Muscle of arm (tissue), 12 donors: Measurements from ENCODE around the gene FNDC1. TPM values are rescaled to one million over a fixed set of nuclear protein-coding genes. Genes with fewer than 3 reads are reported as not detected.

ENCODE experiments used
- DNase-seq: peaks from one replicate; pipeline ENCODE4 v3.0.0-alpha.2; 2013
- polyA plus RNA-seq, 12 donors: library from polyadenylated mRNA; unstranded; fragments of 120-200 nt; gene quantifications; one replicate each; pipeline ENCODE4 v1.2.1, GENCODE V29; 2013; ENCODE audit not compliant: insufficient read length in 12 of 12

FNDC1 gene
- polyA plus RNA-seq, 12 donors: 68.9 to 579 (median 202) TPM

DNA sequence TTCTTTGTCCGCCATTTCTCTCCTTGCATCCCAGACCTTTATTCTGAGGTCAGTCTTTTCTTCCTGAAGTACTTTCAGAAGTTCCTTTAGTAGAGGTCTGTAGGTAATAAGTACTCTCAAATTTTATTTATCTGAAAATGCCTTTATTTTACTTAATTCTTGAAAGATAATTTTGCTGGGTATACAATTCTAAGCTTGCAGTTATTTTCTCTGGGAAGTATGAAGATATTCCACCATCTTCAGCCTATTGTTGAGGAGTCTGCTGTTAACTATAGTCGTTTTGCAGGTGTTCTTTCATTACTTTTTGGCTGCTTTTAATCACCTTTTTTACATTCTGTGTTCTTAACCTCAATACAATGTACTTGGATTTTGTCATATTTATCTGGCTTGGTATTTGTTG lies 13.5 kb upstream of the FNDC1 start:
- DNase-seq: no peak

DNA sequence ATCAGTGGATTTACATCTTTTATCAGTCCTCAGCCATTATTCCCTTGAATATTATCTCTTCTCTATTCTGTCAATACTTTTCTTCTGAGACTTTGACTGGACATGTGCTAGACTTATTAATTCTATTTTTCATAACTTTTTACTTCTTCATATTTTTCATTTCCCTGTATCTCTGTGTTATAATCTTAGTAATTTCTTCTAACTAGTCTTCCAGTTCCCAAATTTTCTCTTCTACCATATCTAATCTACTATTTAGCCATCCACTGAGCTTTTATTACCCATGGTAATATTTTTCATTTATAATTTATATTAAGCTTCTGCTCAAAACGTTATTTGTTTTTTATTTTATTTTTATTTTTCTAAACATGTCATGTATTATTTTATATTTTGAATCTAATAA lies 13.1 kb upstream of the FNDC1 start:
- DNase-seq: no peak

DNA sequence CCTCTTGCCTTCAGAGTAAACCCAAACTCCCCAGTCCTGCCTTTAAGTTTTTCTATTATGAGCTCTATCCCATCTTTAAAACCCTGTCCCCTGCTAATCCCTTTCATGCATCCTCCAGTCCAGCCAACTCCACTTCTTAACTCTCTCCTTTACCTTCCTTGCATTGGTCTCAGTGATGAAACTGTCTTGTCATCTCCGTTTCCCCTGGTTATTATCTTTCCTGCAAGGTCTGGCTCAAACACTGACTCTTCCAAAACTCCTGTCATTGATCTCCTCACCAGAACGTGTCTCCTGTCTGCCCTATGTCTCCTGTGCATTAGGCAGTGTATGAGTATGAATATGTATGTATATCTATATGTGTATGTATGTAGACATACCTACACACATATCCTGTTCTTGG lies 11.8 kb upstream of the FNDC1 start:
- DNase-seq: no peak

DNA sequence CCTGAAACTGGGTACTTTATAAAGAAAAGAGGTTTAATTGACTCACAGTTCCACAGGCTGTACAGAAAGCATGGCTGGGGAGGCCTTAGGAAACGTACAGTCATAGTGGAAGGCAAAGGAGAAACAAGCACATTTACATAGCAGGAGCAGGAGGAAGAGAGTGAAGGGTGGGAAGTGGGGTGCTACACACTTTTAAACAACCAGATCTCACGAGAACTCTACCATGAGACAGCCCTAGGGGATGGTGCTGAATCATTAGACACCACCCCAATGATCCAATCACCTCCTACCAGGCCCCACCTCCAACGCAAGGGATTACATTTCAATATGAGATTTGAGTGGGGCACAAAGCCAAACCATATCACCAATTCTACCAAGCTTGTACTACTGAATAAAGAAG lies 7.4 kb upstream of the FNDC1 start:
- DNase-seq: no peak

DNA sequence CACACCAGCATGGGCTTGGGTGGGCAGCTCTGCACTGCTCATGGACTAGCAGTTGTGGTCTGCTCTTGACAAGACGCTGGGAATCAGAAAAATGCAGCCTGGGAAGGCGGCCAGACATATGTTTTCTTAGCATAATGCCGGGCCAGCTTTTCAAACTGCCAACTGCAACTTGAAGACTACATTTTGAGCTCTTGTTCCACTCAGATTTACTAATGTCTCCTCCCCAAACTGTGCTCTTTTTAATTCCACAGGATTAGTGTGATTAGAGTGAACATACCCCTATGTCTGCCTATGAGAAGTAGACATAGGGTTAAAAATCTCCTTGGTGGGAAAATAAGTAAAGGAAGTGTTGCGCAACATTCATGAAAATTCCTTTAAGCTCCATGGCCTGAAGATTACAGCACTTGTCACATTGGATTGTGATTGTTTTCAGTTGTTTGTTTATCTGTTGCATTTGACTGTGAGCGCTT lies 5.3 kb upstream of the FNDC1 start:
- DNase-seq: peak; percentile 89

DNA sequence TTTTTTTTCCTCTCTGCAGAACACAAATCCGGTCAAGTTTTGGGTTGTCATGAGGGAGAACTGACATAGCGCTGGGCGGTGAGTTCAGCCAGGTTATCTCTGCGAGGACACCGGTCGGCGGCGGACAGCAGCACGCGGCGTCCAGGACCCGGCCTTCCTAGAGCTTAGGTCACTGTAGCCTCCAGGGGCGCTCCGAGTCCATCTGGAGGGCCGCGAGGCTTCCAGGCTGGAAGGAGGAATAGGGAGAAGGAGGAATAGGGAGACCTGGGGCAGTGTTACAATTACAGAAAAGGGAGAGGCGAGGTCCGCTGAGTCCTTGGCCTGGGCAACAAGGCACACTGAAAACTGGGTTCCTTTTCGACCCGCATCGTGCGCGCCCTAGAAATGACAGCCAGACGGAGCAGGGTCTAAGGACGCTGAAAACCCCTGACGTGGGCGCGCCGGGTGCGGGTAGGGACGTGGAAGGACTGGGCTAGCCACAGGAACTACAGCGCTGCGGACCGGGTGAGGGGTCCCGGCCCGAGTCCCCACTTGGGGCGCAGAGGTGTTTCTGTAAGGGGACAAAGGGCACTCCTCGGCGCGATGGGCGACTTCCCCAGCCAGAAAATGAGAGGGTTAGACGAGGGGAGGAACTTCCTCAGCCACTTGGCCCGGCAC lies 536 bp upstream of the FNDC1 start:
- DNase-seq: peak; percentile 77

DNA sequence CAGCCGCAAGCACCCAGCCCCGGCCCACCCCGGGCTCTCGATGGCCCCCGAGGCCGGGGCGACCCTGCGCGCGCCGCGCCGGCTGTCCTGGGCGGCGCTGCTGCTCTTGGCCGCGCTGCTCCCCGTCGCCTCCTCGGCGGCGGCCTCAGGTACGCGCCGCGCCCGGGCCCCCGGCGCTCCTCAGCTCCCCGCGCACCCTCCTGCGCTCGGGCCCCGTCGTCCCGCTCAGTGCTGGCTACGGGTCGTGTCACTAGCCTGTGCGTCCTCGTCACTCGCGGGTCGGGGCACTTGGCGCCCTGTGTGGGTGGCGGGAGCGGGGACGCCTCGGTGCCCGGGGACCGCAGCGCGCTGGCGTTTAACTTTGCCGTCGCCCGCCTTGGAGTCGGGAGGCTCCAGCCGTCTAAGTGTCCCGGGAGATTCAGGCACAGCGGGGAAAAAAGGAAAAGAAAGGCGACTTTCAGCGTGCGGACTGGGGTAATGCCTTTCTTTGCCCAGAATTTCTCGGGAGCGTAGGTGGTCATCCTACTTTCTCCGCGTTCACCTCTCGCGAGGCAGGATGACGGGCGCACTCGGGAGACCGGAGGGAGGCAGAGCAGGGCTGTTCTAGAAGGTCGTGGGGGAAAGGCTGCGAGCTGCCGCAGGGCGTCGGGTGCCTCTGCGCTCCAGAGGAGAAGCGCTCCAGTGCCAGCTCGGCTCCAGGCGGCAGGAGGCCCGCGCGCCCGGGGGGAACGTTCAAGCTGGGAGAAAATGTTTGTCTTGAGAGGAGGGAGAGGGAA lies 545 bp downstream of the FNDC1 start:
- DNase-seq: peak; percentile 75

DNA sequence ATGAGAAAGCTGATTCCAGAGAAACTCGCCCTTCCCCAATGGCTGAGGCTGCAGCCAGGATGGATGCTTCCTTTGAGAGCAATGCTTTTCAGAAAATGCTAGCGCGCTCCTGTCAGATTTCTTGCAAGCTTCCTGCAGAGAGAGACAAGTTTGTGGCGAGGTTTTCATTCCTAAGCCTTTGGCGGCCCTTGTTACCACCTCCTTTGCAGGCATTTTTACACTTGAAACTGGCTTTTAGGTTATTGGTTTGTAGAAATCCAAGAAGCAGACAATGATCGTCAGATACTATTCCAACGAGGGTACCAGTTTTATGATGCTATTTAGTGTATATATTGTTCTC lies 1.1 kb downstream of the FNDC1 start:
- no peak for DNase-seq

DNA sequence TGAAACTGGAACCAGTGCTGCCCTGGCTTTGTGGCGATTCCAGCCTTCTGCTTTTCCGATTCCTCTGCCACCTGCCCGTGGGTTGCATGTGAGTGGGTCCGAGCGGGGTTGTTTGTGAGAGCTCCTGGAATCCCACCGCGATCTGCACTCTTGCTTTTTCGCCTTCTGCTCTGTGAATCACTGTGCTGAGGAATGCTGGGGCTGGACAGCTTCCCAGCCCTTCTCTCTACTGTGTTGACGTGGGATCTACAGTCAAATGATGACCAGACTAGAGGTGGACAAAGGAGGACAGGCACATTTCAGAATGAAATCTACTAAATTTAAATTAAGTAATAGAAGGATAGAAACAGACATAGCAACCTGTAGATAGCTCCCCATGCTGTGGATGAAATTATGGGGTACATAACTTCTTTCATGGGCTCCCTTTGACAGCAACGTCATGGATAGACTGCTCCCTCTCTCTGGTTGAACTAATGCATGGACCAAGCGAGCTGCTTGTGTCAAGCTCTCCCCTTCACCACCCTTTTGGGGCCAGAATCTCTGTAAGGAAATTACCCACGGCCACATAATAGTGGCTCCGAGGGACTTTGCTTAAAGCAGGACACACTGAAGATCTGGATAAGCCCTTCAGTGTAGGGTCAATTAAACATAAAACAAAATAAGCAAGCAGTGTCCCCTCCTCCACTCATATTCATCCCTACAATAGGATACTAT lies 2.0 kb downstream of the FNDC1 start:
- DNase-seq: peak; percentile 90

DNA sequence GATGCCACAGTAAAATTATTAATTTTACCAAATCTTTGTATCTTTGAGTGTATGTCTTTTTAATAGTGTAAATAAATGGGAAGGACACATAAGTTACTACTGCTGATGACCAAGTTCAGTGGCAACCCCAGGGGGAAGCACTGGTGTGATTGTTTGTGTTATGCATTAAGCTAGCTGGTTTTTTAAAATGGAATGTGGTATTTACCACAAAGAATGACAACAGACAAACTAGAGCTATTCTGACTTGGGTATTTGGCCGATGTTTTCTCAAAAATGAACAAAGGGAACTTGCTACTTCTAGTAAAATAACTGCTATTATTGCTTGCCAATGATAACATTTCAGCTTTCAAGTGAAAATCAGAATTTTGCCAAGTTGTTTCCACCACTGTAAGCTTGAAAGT lies 2.9 kb downstream of the FNDC1 start:
- no peak for DNase-seq

DNA sequence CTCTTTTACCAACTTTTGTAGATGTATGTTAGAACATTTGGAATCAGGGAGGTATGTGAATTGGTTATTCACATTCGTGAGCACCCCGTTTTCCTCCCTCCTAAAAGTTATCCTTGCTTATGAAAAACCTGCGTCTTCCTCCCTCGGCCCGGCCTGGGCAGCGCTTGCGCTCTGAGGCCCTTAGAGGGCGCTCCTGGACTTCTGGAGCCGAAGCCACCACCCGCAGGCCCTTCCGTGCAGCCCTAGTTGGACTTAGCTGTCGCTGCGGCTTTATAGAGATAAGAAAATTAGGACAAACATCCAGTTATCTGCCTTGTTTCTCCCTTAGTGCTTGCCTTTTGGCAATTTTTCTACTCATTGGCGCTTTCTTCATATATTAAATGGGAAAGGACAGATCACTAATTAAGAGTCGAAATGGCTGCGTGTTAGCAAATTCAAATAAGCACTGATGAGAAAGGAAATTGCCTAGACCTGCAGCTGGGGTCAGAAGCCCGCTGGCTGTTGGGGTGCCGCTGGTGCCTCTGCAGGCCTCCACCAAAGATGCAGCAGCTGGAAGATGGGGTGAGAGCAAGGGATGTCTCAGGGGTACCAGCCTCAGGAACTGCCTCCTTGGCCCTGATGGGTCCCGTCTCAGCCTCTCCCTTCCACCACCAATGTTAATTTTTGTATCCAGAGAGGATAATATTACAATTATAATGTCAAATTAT lies 5.2 kb downstream of the FNDC1 start:
- peak; percentile 85 for DNase-seq

DNA sequence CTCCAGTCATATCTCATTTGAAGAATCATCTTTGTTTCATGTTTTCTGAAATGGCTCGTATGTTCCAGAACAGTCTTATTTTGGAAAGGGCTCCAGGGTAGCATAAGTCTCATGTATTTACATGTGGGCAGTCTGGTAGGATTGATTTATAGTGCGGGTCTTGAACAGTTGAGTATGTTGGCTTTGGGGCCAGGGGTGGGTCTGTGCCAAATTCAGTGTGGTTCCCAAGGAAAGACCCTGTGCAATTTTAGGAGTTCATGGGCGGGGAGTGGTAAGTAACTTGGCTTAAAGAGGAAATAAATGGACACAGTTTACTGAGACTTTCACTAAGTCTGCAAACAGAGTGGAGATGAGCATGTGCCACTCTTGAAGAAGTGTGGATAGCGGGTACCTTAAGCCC lies 7.7 kb downstream of the FNDC1 start:
- DNase-seq: no peak

DNA sequence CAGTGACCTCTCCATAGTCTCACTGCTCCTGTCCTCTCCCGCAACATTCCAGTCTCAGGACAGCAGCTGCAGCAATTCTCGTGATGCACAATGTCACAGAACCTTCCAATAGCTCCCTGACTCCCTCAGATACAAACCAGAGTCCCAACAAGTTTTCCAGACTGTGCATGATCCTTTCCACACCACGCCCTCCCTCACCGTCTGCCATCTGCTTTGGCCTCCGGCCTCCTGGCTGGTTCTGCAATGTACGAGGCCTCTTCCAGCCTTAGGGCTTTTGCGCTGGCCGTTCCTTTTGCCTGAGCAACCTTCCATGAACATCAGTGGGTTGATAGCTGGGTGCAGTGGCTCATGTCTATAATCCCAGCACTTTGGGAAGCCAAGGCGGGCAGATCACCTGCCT lies 9.6 kb downstream of the FNDC1 start:
- no peak for DNase-seq

DNA sequence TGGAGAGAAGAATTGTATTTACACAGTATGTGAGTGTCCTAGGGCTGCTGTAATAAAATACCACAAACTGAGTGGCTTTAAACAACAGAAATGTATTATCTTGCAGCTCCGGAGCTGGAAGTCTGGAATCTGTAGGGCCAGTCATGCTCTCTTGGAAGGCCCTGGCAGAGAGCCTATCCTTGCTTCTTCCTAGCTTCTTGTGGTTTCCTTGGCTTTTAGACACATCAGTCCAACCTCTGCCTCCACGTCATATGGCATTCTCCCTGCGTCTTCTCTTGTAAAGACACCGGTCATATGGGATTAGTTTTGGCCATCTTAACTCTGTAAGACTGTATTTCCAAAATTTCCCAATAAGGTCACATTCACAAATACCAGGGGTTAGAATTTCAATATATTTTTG lies 10.8 kb downstream of the FNDC1 start:
- DNase-seq: no peak

DNA sequence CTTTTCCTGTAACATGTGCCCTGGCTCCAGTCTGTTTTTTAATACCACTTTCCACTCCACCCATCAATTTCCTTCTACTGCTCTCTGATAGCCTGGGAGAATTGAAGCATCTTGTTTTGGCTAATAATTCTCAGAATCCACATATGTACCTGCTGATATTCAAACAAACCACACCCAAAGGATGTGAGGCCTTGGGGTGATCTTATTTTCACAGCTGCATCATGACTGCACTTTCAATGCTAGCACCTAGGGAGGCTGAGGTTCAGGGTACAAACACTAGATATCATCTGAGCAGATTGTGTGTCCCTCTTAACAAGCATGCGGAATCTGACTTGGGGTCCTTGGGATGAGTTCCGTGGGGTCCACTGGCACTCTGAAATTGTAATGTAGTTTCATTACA lies 12.7 kb downstream of the FNDC1 start:
- no peak for DNase-seq

DNA sequence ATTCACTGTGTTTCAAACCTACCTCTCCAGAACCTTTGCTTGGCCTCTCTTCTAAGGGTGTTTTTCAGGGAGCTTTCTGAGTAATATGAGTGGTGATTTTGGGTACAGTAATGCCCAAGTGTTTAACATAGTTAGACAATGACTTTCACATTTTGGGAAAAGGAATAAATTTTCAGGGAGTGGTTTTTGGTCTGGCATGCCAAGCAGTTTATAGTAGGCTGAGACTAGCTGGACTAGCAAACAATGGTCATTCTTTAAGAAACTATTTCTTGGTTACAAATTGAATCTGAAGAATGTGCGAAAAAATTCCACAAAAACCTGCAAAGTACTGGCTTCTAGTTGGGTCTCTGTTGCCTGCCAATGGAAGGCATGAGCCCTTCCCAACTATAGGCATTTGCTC lies 15.4 kb downstream of the FNDC1 start:
- no peak for DNase-seq

DNA sequence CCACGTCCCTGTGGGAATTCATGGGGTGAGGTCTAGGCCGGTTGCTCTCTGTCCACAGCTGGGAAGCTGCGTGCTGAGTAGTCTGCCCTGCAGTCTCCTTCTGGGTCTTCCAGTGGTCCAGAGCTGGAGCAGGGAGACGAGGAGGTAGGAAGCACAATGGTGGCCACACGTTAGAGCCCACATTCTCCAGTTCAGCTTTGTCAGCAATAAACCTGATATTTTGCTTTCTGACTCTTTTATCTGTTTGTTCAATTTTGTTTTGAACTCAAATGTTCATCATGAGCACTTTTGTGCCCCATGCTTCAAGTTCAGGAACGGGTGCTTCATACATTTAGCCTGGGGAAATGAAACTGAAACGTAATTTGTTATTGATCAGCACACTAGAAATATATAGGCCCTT lies 21.3 kb downstream of the FNDC1 start:
- no peak for DNase-seq

DNA sequence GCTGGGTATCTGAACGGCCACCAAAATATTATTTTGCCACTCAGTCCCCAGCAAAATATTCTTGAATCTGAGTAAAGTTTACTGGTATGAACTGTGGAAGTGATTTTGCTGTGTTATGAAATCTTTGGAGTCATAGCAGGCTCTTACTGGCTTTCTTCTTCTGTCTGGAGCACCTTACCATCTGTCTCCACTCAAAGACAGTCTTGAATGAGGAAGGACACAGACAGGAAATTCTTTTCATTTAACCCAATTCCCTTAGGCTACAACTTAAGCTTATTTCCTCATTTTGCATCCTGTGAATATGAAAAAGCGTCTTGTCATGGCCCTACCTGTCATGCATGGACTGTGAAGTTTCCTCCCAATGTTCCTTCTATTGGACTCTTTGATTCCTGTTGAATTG lies 24.7 kb downstream of the FNDC1 start:
- no peak for DNase-seq

DNA sequence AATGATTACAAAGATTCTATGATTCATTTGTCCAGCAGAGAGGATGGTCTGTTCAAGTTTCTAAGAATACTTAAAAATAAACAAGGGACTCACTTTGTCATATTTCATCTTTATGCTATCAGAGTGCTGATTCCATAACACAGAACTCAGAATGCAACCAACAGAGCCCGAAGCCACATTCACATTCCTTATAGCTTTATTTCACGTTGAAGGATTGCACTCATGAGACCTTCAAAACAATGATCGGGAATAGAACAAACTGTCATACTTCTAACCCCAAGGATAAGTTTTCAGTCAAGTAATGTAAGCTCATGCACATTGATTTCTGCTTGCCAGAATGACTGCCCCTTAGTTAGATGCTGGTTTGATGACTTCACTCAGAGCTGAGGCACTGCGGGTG lies 25.2 kb downstream of the FNDC1 start:
- DNase-seq: no peak

DNA sequence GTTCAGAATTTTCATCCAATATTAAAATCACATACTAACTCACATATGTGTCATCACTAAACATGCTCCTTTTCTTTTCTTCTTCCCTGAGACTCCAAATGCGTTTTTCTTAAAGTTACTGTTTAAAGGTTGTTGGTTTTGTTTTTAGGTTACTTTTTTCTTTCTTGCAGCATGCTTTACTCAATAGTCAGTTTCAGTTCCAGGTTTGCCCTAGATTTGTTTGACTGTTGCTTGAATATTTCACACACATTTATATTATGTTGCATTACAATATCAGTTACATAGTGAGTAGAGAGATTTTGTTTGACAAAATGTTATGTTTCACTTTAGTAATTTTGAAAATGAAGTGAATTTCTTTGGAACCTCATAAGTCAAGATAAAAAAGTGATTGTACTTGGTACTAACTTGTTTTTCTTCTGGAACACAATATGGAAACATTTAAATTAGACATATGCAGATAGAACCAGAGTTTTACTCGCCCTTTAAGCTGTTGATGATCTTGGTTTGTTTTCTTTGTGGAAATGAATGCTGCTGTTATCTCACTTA lies 27.3 kb downstream of the FNDC1 start:
- no peak for DNase-seq

DNA sequence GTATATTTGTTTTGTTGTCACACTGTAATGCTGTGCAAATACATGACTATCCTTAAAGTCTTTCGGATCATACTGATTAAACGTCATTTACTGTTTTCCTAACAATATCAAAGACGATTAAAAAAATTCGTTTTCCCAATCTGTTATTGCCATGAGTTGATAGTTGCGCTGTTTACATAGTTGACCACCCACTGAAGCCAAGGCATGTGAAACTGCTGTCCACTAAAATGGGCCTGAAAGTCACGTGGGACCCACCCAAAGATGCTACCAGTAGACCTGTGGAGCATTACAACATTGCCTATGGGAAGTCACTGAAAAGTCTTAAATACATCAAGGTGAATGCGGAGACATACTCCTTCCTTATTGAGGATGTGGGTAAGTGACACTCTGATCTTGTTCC lies 28.1 kb downstream of the FNDC1 start:
- DNase-seq: no peak

DNA sequence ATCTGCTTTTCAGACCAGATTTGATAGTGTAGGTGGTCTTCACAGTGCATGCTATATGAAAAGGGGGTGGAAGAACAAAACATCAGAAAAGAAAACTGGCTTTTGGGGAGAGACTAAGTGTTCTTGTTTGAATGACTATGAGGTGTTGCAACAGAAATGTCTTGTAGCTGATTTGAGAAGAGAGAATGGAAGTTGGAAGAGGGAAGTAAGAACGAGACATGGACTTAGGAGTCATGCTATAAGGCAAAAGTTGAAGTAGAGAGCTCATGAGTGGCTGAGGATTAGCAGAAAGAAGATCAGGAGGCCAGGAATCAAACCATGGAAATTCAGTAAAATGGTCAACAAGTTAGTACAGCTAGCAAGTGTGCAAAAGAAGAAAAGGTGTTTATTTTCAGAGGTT lies 32.1 kb downstream of the FNDC1 start:
- no peak for DNase-seq
